ENCODE measurements around the gene FGF21.

The FGF21 gene

DNA sequence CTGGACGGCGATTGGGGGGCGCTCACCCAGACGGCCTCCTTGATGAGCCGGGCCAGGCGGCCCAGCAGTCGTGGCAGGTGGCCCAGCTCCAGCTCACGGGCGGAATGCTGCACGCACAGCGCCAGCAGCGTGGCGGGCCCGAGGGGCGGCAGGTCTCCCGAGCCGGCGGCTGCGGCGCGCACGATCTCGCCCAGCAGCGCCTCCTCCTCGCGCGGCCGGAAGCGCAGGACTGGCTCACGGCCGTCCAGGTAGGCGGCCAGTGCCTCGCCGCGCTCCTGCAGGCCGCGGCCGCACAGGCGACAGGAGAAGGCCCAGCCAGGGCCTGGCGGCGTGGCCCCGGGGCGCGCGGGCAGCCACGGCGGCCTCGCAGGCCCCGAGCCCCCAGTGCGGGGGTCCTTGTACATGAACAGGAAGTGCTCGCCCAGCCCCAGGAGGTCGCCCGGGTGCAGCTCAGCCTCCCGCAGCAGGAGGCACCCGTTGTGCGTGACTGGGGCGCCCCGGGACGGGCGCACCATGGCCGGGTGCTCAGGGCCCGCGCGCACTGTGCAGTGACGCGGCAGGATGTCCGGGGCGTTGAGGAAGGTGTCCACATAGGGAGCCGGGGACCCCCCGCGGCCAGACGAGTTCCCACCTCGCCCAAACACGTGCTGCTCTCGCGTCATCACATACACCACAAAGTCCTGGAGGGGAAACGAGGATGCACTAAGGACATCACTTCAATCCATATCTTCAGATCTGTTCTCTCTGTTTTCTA is 26.2 kb upstream of the FGF21 start:
- DNase-seq (ENCODE audit: low spot score), result no peak

DNA sequence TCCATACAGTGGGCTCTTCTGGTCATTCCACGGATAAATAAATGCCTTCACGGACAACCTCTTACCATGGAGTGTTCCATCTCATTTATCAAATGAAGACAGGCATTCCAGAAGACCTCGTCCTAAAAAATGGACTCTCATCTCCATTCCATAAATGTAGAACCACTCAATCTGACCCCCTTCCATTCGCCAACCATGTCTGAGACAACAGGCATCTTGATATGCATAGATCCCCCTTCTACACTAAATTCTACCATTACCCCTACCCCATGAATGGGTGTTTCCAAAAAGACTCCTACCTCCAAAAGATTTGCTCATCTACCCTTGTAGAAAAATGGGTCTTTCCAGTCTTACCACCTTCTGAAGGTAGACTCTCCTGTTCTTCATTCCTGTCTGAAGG is 23.9 kb upstream of the FGF21 start:
- DNase-seq (ENCODE audit: low spot score), result no peak

GRCh38 chr19:48734625-48735024 is 20.7 kb upstream of the FGF21 start:
- DNase-seq (ENCODE audit: low spot score), result no peak

- DNase-seq (ENCODE audit: low spot score), result no peak
These were observed 20.2 kb upstream of the FGF21 start for GRCh38 chr19:48735031-48735615.

GRCh38 chr19:48737360-48737998 is 17.8 kb upstream of the FGF21 start:
- no peak for DNase-seq (ENCODE audit: low spot score)

GRCh38 chr19:48738557-48739403 is 16.5 kb upstream of the FGF21 start:
- DNase-seq (ENCODE audit: low spot score), result peak; percentile 91

- DNase-seq (ENCODE audit: low spot score), result no peak
These were observed 15.7 kb upstream of the FGF21 start for GRCh38 chr19:48739404-48740163.

GRCh38 chr19:48740164-48740972 is 15.0 kb upstream of the FGF21 start, which contains the start of gene RASIP1:
RASIP1 (minus strand) TSS chr19:48740610; CDS start chr19:48740282, 328 bp downstream.
- DNase-seq (ENCODE audit: low spot score), result no peak

DNA sequence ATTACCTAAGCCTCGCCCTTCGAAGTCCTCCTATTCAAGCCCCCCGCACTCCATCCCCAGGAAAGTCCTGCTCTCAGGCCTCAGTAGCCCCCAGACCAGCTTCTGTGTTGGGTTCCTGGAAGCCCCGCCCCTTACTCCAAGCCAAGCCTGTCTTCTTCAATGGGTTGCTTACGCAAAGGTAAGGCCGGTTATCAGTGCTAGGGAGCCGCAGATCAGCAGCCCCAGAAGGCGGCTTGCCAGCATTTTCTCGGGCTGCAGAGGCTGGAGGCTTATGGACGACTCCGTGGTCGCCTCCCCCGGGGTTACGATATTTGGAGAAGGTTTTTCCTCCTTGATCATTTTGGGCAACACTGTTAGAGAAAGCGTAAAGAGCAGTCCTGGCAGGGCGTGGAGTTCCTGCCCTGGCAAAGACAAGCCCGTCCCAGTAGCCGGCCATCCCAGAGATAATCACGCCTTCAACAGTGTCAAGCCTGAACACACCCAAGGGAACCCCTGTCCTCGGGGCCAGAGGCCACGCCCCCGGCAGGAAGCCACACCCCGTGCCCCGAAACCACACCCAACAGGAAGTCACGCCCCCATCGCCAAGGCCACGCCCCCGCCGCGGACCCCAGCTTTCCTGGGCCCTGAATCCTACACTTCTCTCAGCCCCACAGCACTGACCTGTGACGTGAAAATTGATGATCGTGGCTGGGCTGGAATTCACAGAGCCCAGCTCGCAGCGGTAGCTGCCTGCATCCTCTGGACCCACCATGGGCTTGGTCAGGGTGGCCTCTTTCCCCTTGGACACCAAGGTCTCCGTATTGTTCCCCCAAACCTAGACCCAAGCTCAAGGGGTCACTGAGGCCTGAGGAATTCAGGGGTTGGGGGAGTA is 14.0 kb upstream of the FGF21 start:
- DNase-seq (ENCODE audit: low spot score), result no peak

DNA sequence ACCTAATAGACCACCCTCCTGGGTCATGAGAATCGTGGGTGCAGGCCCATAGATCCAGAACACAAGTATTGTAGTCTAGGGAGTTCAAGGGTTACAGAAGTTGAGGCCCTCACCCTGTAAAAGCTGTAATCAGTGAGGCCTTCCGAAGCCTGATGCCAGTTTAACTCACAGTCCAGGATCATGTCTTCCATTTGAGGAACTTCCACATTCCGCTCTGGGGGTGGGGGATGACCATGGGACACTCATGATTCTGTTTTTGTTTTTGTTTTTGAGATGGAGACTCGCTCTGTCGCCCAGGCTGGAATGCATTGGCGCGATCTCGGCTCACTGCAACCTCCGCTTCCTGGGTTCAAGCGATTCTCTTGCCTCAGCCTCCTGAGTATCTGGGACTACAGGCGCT is 13.2 kb upstream of the FGF21 start:
- no peak for DNase-seq (ENCODE audit: low spot score)

DNA sequence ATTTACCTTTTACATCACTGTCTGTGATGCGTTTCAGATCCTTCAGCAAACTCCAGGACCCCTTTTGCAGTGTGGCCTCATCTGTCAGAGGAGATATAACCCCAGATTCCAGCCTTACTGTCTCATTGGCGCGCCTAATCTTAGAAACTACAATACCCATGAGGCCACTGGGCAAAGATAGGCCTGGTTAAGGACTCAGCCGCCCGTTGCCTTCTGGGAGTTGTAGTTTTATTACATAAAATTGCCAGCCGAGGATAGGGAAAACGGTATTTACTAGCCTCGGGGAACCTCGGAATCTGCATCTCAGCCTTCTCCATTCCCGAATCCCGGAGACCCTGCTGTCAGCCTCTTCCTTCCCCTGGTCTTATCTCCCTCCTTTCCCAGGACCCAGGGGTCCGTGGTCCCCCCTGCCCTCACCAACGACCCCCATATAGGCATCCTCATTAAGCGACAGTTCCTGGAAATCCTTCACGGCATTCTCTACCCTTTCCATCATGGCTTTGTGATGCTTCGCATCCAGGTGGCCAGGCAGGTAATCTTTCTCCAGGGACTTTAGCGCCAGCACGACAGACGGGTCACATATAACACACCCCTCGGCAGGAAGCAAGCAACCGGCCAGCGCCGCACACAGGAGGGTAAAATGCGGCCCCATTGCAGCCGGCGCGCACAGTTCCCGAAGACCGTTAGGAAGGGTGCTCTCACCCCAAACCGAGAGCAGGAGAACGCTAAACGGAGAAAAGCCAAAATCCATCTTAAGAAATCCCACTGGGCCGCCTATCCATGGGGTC is 9.9 kb upstream of the FGF21 start:
- peak; percentile 66 for DNase-seq (ENCODE audit: low spot score)

GRCh38 chr19:48746110-48746509 is 9.2 kb upstream of the FGF21 start:
- DNase-seq (ENCODE audit: low spot score), result no peak

- peak; percentile 52 for DNase-seq (ENCODE audit: low spot score)
These were observed 8.4 kb upstream of the FGF21 start, which contains the start of gene IZUMO1 for GRCh38 chr19:48746738-48747575. IZUMO1 (minus strand) TSS chr19:48746909; CDS start chr19:48745859, 1,050 bp downstream.

- DNase-seq (ENCODE audit: low spot score), result no peak
These were observed 5.6 kb upstream of the FGF21 start for GRCh38 chr19:48749571-48750198.

GRCh38 chr19:48750351-48750750 is 5.0 kb upstream of the FGF21 start:
- no peak for DNase-seq (ENCODE audit: low spot score)

DNA sequence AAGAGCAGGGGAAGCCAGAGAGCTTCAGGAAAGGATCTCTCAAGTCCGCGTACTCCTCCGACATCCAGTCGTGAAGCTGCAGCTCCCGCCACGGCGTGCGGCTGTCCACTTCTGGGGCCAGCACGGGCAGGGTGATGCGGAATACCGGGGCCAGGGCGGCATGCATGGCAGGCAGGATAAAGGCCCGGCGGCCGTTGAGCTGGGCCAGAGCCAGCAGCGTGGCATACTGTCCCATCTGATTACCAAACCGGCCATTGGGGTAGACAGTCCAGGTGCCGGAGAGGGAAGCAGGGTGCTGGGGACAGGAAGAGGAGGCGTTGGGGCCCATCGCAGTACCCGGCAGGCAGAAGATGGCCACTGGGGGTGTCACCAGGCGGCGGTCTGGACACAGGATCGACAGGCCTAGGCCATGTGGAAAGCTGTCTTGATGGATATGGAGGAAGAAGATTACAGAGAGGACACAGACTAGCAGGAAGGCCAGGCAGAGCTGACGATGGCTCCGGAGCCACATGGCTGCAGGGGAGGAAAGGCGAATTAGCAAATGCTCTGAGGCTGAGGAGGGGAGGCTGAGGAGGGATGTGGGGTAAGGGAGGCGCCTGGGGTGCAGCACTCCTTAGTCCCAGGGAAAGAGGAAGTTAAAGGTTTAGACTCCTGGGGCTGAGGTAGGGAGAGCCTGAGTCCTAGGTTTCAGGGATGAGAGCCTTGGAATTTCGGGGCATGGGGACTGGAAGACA is 4.4 kb upstream of the FGF21 start:
- no peak for DNase-seq (ENCODE audit: low spot score)
